RWPE2 (cell line): ENCODE results near the gene RHOV.

Experiments used
- ATAC-seq: fragments of 200-7000 bp; cut with Tn5 transposase; 3 replicates; pipeline ENCODE4 v1.9.1; 2021; ENCODE audit warnings: low read depth
- DNase-seq: peaks from one replicate; pipeline ENCODE4 v3.0.0-alpha.2; 2020; ENCODE audit warnings: low spot score
- H3K27ac ChIP-seq: fragments of 450-650 bp; 2 replicates; pipeline ENCODE4 v1.5.1; 2017; ENCODE audit warnings: mild to moderate bottlenecking; ENCODE audit not compliant: poor library complexity, severe bottlenecking
- H3K27me3 ChIP-seq: fragments of 250-450 bp; sonication (Bioruptor Pico); 2 replicates; pipeline ENCODE4 v1.5.1; 2021; ENCODE audit warnings: mild to moderate bottlenecking, moderate library complexity; ENCODE audit not compliant: insufficient read depth, poor library complexity, severe bottlenecking
- H3K36me3 ChIP-seq: fragments of 250-450 bp; sonication (Bioruptor Pico); 2 replicates; pipeline ENCODE4 v1.5.1; 2020; ENCODE audit warnings: low read depth, mild to moderate bottlenecking, moderate library complexity
- H3K4me1 ChIP-seq: fragments of 250-450 bp; sonication (Bioruptor Pico); 2 replicates; pipeline ENCODE4 v1.5.1; 2021; ENCODE audit warnings: mild to moderate bottlenecking, moderate library complexity; ENCODE audit not compliant: insufficient read depth, poor library complexity, severe bottlenecking
- H3K4me3 ChIP-seq: fragments of 250-450 bp; sonication (Bioruptor Pico); 2 replicates; pipeline ENCODE4 v1.5.1; 2021; ENCODE audit warnings: mild to moderate bottlenecking, moderate library complexity; ENCODE audit not compliant: severe bottlenecking
- H3K9me3 ChIP-seq: fragments of 250-450 bp; sonication (Bioruptor Pico); 2 replicates; pipeline ENCODE4 v1.5.1; 2021; ENCODE audit warnings: mild to moderate bottlenecking, moderate library complexity; ENCODE audit not compliant: severe bottlenecking
- CTCF ChIP-seq: fragments of 450-650 bp; IDR thresholded peaks from one replicate; pipeline ENCODE4 v1.5.1; 2017; ENCODE audit warnings: mild to moderate bottlenecking, moderate library complexity; ENCODE audit not compliant: poor library complexity, severe bottlenecking

Gene RHOV

GRCh38 chr15:40909662-40910630 is 35.9 kb upstream of the RHOV start:
- H3K4me3 ChIP-seq = no peak overlapping the region
- ATAC-seq = no peak
- peaks cover 12% of the 10 kb centered on the region for H3K4me1 ChIP-seq
- H3K27me3 ChIP-seq = no peaks in the 10 kb centered on the region
- H3K36me3 ChIP-seq = no peaks in the 10 kb centered on the region
- DNase-seq = peak; percentile 71
- H3K9me3 ChIP-seq = no peaks in the 10 kb centered on the region
- no peak overlapping the region for H3K27ac ChIP-seq
- no peak for TF ChIP-seq CTCF

DNA sequence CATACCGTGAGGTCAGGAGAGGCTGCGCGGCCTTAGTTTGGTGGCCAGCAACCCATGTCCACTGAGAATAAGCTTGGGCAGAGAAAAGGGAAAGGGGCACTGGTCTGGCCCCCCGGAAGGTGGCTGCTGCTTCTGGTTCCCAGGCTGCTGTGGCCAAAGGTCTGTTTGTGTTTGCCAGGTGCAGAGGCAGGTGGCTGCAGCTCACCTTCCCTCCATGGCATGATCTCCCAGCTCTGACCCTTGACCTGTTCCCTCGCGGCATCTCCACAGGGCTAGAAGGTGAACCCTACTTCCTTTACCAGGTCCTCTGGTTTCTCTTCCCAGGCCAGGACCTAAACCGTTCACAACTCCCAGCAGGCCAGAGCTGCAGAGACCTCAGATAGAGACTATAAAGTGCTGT is 34.1 kb upstream of the RHOV start:
- peaks cover 14% of the 10 kb centered on the region for H3K4me1 ChIP-seq
- H3K27me3 ChIP-seq = no peaks in the 10 kb centered on the region
- no peaks in the 10 kb centered on the region for H3K9me3 ChIP-seq
- no peak overlapping the region for H3K4me3 ChIP-seq
- ATAC-seq (no peak), DNase-seq (no peak)
- peaks cover 7% of the 10 kb centered on the region for H3K36me3 ChIP-seq
- no peak for TF ChIP-seq CTCF
- H3K27ac ChIP-seq = no peak overlapping the region

DNA sequence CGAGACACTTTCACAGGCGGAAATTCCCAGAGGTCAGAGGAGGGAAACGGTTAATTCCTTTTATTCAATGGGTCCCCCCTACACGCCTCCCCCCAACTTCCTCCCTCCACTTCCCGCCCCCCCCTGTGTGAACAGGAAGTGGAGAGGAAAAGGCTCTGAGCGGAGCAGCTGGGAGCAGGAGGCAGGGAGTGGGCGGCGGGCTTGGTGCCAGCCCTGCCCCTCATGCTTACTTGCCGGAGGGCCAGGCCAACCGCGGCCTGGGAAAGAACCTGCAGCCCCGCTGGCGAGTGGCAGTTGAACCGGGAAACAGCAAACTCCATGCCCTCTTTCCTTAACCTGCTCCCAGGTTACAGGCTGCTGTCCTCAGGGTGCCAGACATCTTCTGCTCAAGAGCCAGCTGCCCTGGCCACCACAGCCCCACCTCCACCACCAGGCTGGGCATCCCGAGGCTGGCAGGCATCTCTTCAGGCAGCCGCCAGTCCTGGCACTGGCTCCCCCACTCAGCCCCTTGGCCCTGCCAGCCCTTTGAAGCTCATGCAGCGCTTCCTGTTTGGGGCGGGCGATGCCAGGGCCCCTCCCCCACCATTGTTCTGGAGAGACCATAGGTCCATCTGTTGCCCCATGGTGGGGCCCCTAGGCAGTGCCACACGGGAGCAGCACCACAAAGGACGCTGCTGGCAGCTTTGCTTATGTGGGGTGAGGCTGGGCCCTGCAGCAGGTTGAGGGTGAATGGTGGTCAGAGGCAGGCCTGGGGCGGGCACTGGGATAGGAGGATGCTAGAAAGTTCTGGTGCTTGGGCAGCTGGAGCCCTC is 33.2 kb upstream of the RHOV start:
- H3K4me3 ChIP-seq = no peak overlapping the region
- no peak for ATAC-seq
- H3K9me3 ChIP-seq = no peaks in the 10 kb centered on the region
- H3K27me3 ChIP-seq = no peaks in the 10 kb centered on the region
- DNase-seq = peak; percentile 76
- H3K36me3 ChIP-seq = peaks cover 16% of the 10 kb centered on the region
- peak overlapping the region; percentile 86 for H3K27ac ChIP-seq
- H3K4me1 ChIP-seq = peaks cover 14% of the 10 kb centered on the region
- no peak for TF ChIP-seq CTCF

DNA sequence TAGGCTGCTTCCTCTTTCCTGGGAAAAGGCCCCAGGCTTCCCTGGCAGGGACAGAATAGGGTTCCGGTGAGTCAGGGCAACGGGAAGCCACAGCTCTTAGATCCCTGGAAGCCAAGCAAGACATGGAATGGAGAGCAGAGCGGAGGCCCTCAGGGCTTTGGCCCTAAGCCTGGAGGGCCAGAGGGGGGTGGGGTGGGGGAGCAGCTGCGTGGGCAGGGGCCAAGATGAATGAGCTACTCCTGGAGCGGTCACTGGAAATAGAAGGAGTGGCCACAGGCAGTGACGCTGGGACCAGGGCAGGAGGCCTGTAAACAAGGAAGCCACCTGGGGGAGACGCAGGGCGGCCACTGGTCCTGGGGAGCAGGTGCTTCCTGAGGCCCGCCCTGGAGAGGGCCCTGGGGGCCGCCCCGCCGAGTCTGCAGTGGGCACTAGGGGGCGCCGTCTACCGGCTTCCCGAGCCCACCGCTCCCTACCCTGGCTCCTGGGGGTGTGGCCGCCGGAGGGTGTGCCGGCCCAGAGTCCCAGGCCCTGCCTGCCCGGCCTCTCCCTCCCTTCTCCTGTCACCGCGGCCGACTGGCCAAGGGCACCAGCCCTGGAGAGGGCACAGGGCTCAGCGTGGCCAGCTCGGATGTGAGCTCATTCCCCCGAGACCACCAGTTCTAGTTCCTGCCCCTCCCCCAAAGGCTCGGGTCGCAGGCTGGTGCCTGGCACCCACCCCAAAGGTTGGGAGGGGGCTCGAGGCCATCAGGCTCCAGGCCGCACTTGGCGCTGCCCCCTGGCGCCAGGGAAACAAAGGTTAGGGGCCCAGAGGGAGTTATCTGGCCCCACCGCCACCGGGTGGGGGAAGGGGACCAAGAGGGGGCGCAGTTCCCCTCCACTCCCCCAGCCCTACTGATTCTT is 32.3 kb upstream of the RHOV start:
- Histone ChIP-seq H3K9me3 (no peaks in the 10 kb centered on the region), H3K4me3 (peak overlapping the region; percentile 5), H3K27me3 (no peaks in the 10 kb centered on the region), H3K27ac (peak overlapping the region; percentile 86), H3K4me1 (peaks cover 14% of the 10 kb centered on the region), H3K36me3 (peaks cover 17% of the 10 kb centered on the region)
- ATAC-seq (peak; percentile 80), DNase-seq (peak; percentile 97)
- TF ChIP-seq CTCF = peak; percentile 97
